ENCODE results near the gene KLHL42. TPM values are rescaled to one million over a fixed set of nuclear protein-coding genes. Genes with fewer than 3 reads are reported as not detected.

The KLHL42 gene
- total RNA-seq, 1 experiment from 2014 or later = 35.8 TPM

DNA sequence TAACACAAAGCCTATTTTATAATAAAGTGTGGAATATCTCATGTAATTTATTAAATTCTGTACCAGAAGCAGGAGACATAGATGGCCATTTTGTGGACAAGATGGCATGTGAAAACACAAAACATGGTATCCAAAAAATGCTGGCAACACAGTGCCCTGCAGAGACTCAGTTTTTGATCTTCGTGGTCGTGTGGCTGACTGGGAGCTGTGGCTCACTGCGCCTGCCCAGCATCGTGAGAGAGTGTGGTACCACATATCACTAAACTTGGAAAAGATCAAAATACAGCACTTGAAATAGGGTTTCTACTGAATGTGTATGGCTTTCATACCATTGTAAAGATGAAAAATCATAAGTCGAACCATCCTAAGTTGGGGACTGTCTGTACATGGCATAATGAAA lies 43.0 kb downstream of the KLHL42 start:
- Histone ChIP-seq H3K79me2 (ENCODE audit: insufficient read depth, low read length) (no peaks in the 10 kb centered on the region), H2BK12ac (ENCODE audit: insufficient read length, low read depth, low read length) (no peak overlapping the region), H2BK20ac (ENCODE audit: low read depth, low read length, poor library complexity, severe bottlenecking) (no peak overlapping the region), H4K5ac (ENCODE audit: insufficient read length, low read depth, low read length) (no peak overlapping the region), H3T11ph (ENCODE audit: low read length) (no peak overlapping the region), H3K4me2 (ENCODE audit: insufficient read depth, insufficient read length, low read length) (no peak overlapping the region), H3K4ac (ENCODE audit: low read depth, low read length) (no peak overlapping the region), H3K27ac (ENCODE audit: insufficient read length, low read depth, low read length) (no peak overlapping the region), H4K91ac (ENCODE audit: insufficient read length, low read depth, low read length) (no peak overlapping the region), H2BK120ac (ENCODE audit: low read depth, low read length, poor library complexity, severe bottlenecking) (no peak overlapping the region), H2BK5ac (ENCODE audit: insufficient read length, low read length) (no peak overlapping the region), H3K23me2 (ENCODE audit: insufficient read length, low read depth, low read length, poor library complexity, severe bottlenecking) (no peaks in the 10 kb centered on the region), H2AK5ac (ENCODE audit: insufficient read length, low read length) (no peak overlapping the region), H3K23ac (ENCODE audit: insufficient read length, low read depth, low read length) (no peak overlapping the region), H3K18ac (ENCODE audit: insufficient read length, low read depth, low read length) (no peak overlapping the region), H3K79me1 (ENCODE audit: insufficient read depth, low read depth, low read length, poor library complexity, severe bottlenecking) (no peaks in the 10 kb centered on the region), H3K4me1 (ENCODE audit: insufficient read depth, low read length) (no peaks in the 10 kb centered on the region), H4K8ac (replicated peaks; ENCODE audit: insufficient read length, low read depth, low read length) (no peak overlapping the region), H2BK15ac (ENCODE audit: low read depth, low read length) (no peak overlapping the region), H3K9me3 (ENCODE audit: control insufficient read depth, low read depth, low read length) (no peaks in the 10 kb centered on the region), H4K20me1 (ENCODE audit: control insufficient read depth, insufficient read depth, insufficient read length) (no peaks in the 10 kb centered on the region), H3K14ac (ENCODE audit: insufficient read depth, low read length) (no peak overlapping the region), H2AFZ (ENCODE audit: low read length) (no peak overlapping the region), H3K56ac (ENCODE audit: insufficient read length, low read depth, low read length) (no peak overlapping the region), H3K9ac (ENCODE audit: extremely low read depth, insufficient read length, low read length) (no peak overlapping the region), H3K27me3 (ENCODE audit: insufficient read depth, low read length) (no peaks in the 10 kb centered on the region)
- no peaks in the 10 kb centered on the region for H3K27me3 Mint-ChIP-seq (ENCODE audit: low read depth)
- H3K27ac Mint-ChIP-seq = no peak overlapping the region
- no peak for DNase-seq
- WGBS (ENCODE audit: extremely low coverage, insufficient read length, low lambda C conversion rate) = no CpG with 5 or more reads among the region's 5 CpGs
- H3K4me1 Mint-ChIP-seq = 0 out of 4 replicates have a peak, but pooled peaks cover 0 to 6% of the 10 kb centered on the region in 2 experiments
- H3K4me3 Mint-ChIP-seq = no peak overlapping the region
- peaks cover 0 to 11% (median 0%) of the 10 kb centered on the region in 3 experiments; a peak in 1 of 7 replicates for H3K36me3 Mint-ChIP-seq (ENCODE audit: insufficient read depth in 1 of 3, low read depth in 3 of 3)
- peaks cover 0 to 4% of the 10 kb centered on the region in 2 experiments; a peak in 3 of 5 replicates for H3K9me3 Mint-ChIP-seq
- TF ChIP-seq, protein P1, sequence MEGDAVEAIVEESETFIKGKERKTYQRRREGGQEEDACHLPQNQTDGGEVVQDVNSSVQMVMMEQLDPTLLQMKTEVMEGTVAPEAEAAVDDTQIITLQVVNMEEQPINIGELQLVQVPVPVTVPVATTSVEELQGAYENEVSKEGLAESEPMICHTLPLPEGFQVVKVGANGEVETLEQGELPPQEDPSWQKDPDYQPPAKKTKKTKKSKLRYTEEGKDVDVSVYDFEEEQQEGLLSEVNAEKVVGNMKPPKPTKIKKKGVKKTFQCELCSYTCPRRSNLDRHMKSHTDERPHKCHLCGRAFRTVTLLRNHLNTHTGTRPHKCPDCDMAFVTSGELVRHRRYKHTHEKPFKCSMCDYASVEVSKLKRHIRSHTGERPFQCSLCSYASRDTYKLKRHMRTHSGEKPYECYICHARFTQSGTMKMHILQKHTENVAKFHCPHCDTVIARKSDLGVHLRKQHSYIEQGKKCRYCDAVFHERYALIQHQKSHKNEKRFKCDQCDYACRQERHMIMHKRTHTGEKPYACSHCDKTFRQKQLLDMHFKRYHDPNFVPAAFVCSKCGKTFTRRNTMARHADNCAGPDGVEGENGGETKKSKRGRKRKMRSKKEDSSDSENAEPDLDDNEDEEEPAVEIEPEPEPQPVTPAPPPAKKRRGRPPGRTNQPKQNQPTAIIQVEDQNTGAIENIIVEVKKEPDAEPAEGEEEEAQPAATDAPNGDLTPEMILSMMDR (conservative IDR thresholded peaks at IDR 0.05) = no peak

Data from H9 (cell line).